Stimulated activated CD4-positive, alpha-beta T cell treated with anti-CD3 and anti-CD28 coated beads, TNF-alpha, amount 100 ng/mL, for 4 hours (primary cell): ENCODE measurements around the gene MINK1.
"Not testable (repeated sequence)": the region's sequence is repeated elsewhere in the genome, so short reads cannot be mapped to it uniquely, and the experiment has no call there.

Source experiments
- DNase-seq, 3 experiments: peaks; one replicate each; pipeline ENCODE4 v3.0.0-alpha.2; 2020; ENCODE audit warnings: low read depth in 3 of 3

The MINK1 gene

GRCh38 chr17:4811471-4811870 is 21.7 kb upstream of the MINK1 start:
- DNase-seq = no peak

- no peak for DNase-seq
Observed at GRCh38 chr17:4812690-4813089, 20.4 kb upstream of the MINK1 start.

- no peak for DNase-seq
Observed at GRCh38 chr17:4815043-4815675, 18.0 kb upstream of the MINK1 start.

- DNase-seq = no peak
Observed at GRCh38 chr17:4816826-4817225, 16.3 kb upstream of the MINK1 start.

- DNase-seq = no peak
Observed at GRCh38 chr17:4818276-4818675, 14.9 kb upstream of the MINK1 start.

- DNase-seq = no peak
Observed at GRCh38 chr17:4822835-4823234, 10.3 kb upstream of the MINK1 start.

- no peak for DNase-seq
Observed at GRCh38 chr17:4823373-4824089, 9.6 kb upstream of the MINK1 start.

GRCh38 chr17:4827399-4827798 is 5.7 kb upstream of the MINK1 start:
- no peak for DNase-seq

- not testable (repeated sequence) for DNase-seq
Observed at GRCh38 chr17:4832829-4833177, 337 bp upstream of the MINK1 start.

GRCh38 chr17:4833941-4834680 is 971 bp downstream of the MINK1 start:
- no peak for DNase-seq

GRCh38 chr17:4834681-4835020 is 1.5 kb downstream of the MINK1 start:
- DNase-seq = no peak

- DNase-seq = no peak
Observed at GRCh38 chr17:4836221-4836620, 3.1 kb downstream of the MINK1 start.

- no peak for DNase-seq
Observed at GRCh38 chr17:4837471-4838308, 4.5 kb downstream of the MINK1 start.

- no peak for DNase-seq
Observed at GRCh38 chr17:4838309-4838785, 5.2 kb downstream of the MINK1 start.

- DNase-seq = no peak
Observed at GRCh38 chr17:4839221-4839620, 6.1 kb downstream of the MINK1 start.

GRCh38 chr17:4839965-4840892 is 7.1 kb downstream of the MINK1 start:
- DNase-seq = no peak

GRCh38 chr17:4840893-4841242 is 7.7 kb downstream of the MINK1 start:
- DNase-seq = no peak

GRCh38 chr17:4842376-4842775 is 9.2 kb downstream of the MINK1 start:
- no peak for DNase-seq

- no peak for DNase-seq
Observed at GRCh38 chr17:4843321-4844000, 10.3 kb downstream of the MINK1 start.

- no peak for DNase-seq
Observed at GRCh38 chr17:4845118-4845517, 12.0 kb downstream of the MINK1 start.
